HAP-1 (cell line): ENCODE measurements around the gene ELMOD3.
"Not testable (repeated sequence)": the region's sequence is repeated elsewhere in the genome, so short reads cannot be mapped to it uniquely, and the experiment has no call there.

ENCODE experiments used
- DNase-seq, 2 experiments: peaks; one replicate each; pipeline ENCODE4 v3.0.0-alpha.2; 2016 to 2020; ENCODE audit warnings: low spot score in 2 of 2
- H3K27me3 ChIP-seq: fragments of 250-450 bp; sonication (Bioruptor Pico); 2 replicates; pipeline ENCODE4 v1.5.1; 2020; ENCODE audit warnings: low read depth, mild to moderate bottlenecking, moderate library complexity
- H3K36me3 ChIP-seq: fragments of 250-450 bp; sonication (Bioruptor Pico); replicated peaks from 2 replicates; pipeline ENCODE4 v1.5.1; 2020; ENCODE audit warnings: mild to moderate bottlenecking
- H3K4me1 ChIP-seq: fragments of 250-450 bp; sonication (Bioruptor Pico); 2 replicates; pipeline ENCODE4 v1.5.1; 2020; ENCODE audit warnings: mild to moderate bottlenecking
- H3K4me3 ChIP-seq: fragments of 250-450 bp; sonication (Bioruptor Pico); 2 replicates; pipeline ENCODE4 v1.5.1; 2020; ENCODE audit warnings: mild to moderate bottlenecking, moderate library complexity
- H3K9me3 ChIP-seq: fragments of 250-450 bp; sonication (Bioruptor Pico); 2 replicates; pipeline ENCODE4 v1.5.1; 2020; ENCODE audit warnings: mild to moderate bottlenecking, moderate library complexity
- in situ Hi-C: fragments of 300-500 bp; cut with MboI; formaldehyde crosslinking; loops from 3 replicates; pipeline ENCODE4 v1.14.3; 2020; ENCODE audit warnings: low sequenced_read_pairs, inconsistent platforms, mixed read lengths

The ELMOD3 gene

GRCh38 chr2:85435220-85435958 is 80.8 kb downstream of the ELMOD3 start:
- DNase-seq = no peak
- in situ Hi-C loops = loop anchor here (10.0 kb wide), 1 partner anchor 179 kb away; the partner anchor contains the start of genes C2orf68 and USP39
- Histone ChIP-seq H3K27me3 (no peaks in the 10 kb centered on the region), H3K4me3 (no peak overlapping the region), H3K4me1 (peaks cover 15% of the 10 kb centered on the region), H3K36me3 (no peaks in the 10 kb centered on the region), H3K9me3 (no peaks in the 10 kb centered on the region)

GRCh38 chr2:85435981-85436835 is 81.6 kb downstream of the ELMOD3 start:
- no peak for DNase-seq

GRCh38 chr2:85436836-85437487 is 82.4 kb downstream of the ELMOD3 start:
- H3K4me1 ChIP-seq = peaks cover 15% of the 10 kb centered on the region
- in situ Hi-C loops = loop anchor here (10.0 kb wide), 1 partner anchor 178 kb away; the partner anchor contains the start of genes C2orf68 and USP39
- no peaks in the 10 kb centered on the region for H3K36me3 ChIP-seq
- no peak overlapping the region for H3K4me3 ChIP-seq
- H3K9me3 ChIP-seq = no peaks in the 10 kb centered on the region
- no peaks in the 10 kb centered on the region for H3K27me3 ChIP-seq
- no peak for DNase-seq

More at GRCh38 chr2:85435981-85436835, 81.6 kb downstream of the ELMOD3 start:
- Histone ChIP-seq H3K4me3 (no peak overlapping the region), H3K9me3 (no peaks in the 10 kb centered on the region), H3K36me3 (no peaks in the 10 kb centered on the region), H3K4me1 (peaks cover 15% of the 10 kb centered on the region), H3K27me3 (no peaks in the 10 kb centered on the region)
- in situ Hi-C loops = loop anchor here (10.0 kb wide), 1 partner anchor 179 kb away; the partner anchor contains the start of genes C2orf68 and USP39

GRCh38 chr2:85437488-85438200 is 83.1 kb downstream of the ELMOD3 start:
- no peaks in the 10 kb centered on the region for H3K27me3 ChIP-seq
- H3K4me1 ChIP-seq = peaks cover 15% of the 10 kb centered on the region
- no peaks in the 10 kb centered on the region for H3K36me3 ChIP-seq
- no peaks in the 10 kb centered on the region for H3K9me3 ChIP-seq
- in situ Hi-C loops = loop anchor here (10.0 kb wide), 1 partner anchor 177 kb away; the partner anchor contains the start of genes C2orf68 and USP39
- peak; percentile 75 to 86 for DNase-seq
- H3K4me3 ChIP-seq = peak overlapping the region; percentile 29

- H3K9me3 ChIP-seq = no peaks in the 10 kb centered on the region
- in situ Hi-C loops = loop anchor here (10.0 kb wide), 1 partner anchor 176 kb away; the partner anchor contains the start of genes C2orf68 and USP39
- H3K4me1 ChIP-seq = peaks cover 15% of the 10 kb centered on the region
- peak overlapping the region; percentile 29 for H3K4me3 ChIP-seq
- no peaks in the 10 kb centered on the region for H3K27me3 ChIP-seq
- no peaks in the 10 kb centered on the region for H3K36me3 ChIP-seq
- peak in 1 of 2 experiments; percentile 45 for DNase-seq
Measured at GRCh38 chr2:85438201-85439024, 83.8 kb downstream of the ELMOD3 start.

- Histone ChIP-seq H3K4me3 (no peak overlapping the region), H3K36me3 (no peaks in the 10 kb centered on the region), H3K27me3 (no peaks in the 10 kb centered on the region), H3K9me3 (no peaks in the 10 kb centered on the region), H3K4me1 (peaks cover 15% of the 10 kb centered on the region)
- in situ Hi-C loops = loop anchor here (10.0 kb wide), 1 partner anchor 176 kb away; the partner anchor contains the start of genes C2orf68 and USP39
- DNase-seq = no peak
Measured at GRCh38 chr2:85439025-85439472, 84.5 kb downstream of the ELMOD3 start.

- not testable (repeated sequence) for H3K36me3 ChIP-seq, H3K27me3 ChIP-seq, DNase-seq, H3K4me3 ChIP-seq, H3K9me3 ChIP-seq
- peaks cover 15% of the 10 kb centered on the region for H3K4me1 ChIP-seq
- in situ Hi-C loops = loop anchor here (10.0 kb wide), 1 partner anchor 175 kb away; the partner anchor contains the start of genes C2orf68 and USP39
Measured at GRCh38 chr2:85439569-85439968, 85.0 kb downstream of the ELMOD3 start.

GRCh38 chr2:85439986-85440385 is 85.4 kb downstream of the ELMOD3 start:
- H3K4me3 ChIP-seq = no peak overlapping the region
- no peaks in the 10 kb centered on the region for H3K9me3 ChIP-seq
- H3K27me3 ChIP-seq = no peaks in the 10 kb centered on the region
- in situ Hi-C loops = loop anchor here (10.0 kb wide), 1 partner anchor 175 kb away; the partner anchor contains the start of genes C2orf68 and USP39
- no peak for DNase-seq
- peaks cover 15% of the 10 kb centered on the region for H3K4me1 ChIP-seq
- no peaks in the 10 kb centered on the region for H3K36me3 ChIP-seq

GRCh38 chr2:85440729-85441128 is 86.2 kb downstream of the ELMOD3 start:
- Histone ChIP-seq H3K4me1 (peaks cover 15% of the 10 kb centered on the region), H3K27me3 (no peaks in the 10 kb centered on the region), H3K4me3 (no peak overlapping the region), H3K36me3 (no peaks in the 10 kb centered on the region), H3K9me3 (no peaks in the 10 kb centered on the region)
- in situ Hi-C loops = no loop called here
- DNase-seq = no peak
